Hepatocyte (in vitro differentiated cells): ENCODE data around the gene BCL11A. TPM values are rescaled to one million over a fixed set of nuclear protein-coding genes. Genes with fewer than 3 reads are reported as not detected.
A peak's percentile ranks its signal among the peaks of the same experiment; 100 is the strongest.

ENCODE experiments used
- DNase-seq: peaks from one replicate; pipeline ENCODE4 v3.0.0-alpha.2; 2016; ENCODE audit warnings: low spot score
- H2AFZ ChIP-seq: fragments of 200-600 bp; sonication (generic); 2 replicates; pipeline ENCODE4 v1.6.0; 2016; ENCODE audit warnings: antibody characterized with exemption, mild to moderate bottlenecking
- H3K27ac ChIP-seq: fragments of 200-600 bp; sonication (generic); 2 replicates; pipeline ENCODE4 v1.5.1; 2016; ENCODE audit warnings: mild to moderate bottlenecking
- H3K27me3 ChIP-seq: fragments of 200-600 bp; sonication (generic); 2 replicates; pipeline ENCODE4 v1.6.1; 2016
- H3K36me3 ChIP-seq: fragments of 200-600 bp; sonication (generic); replicated peaks from 2 replicates; pipeline ENCODE4 v1.5.1; 2016; ENCODE audit warnings: low read depth; ENCODE audit not compliant: insufficient read depth
- H3K4me1 ChIP-seq: fragments of 200-600 bp; sonication (generic); 2 replicates; pipeline ENCODE4 v1.5.1; 2016; ENCODE audit warnings: mild to moderate bottlenecking, moderate library complexity; ENCODE audit not compliant: insufficient read depth
- H3K4me2 ChIP-seq: fragments of 200-600 bp; sonication (generic); 2 replicates; pipeline ENCODE4 v1.6.0; 2016
- H3K4me3 ChIP-seq: fragments of 200-600 bp; sonication (generic); 2 replicates; pipeline ENCODE4 v1.5.1; 2016; ENCODE audit warnings: mild to moderate bottlenecking
- H3K79me2 ChIP-seq: fragments of 200-600 bp; sonication (generic); 2 replicates; pipeline ENCODE4 v1.6.0; 2017; ENCODE audit warnings: mild to moderate bottlenecking
- H3K9me2 ChIP-seq: fragments of 200-600 bp; sonication (generic); replicated peaks from 2 replicates; pipeline ENCODE4 v1.6.0; 2017; ENCODE audit warnings: mild to moderate bottlenecking; ENCODE audit not compliant: insufficient read depth
- H3K9me3 ChIP-seq: fragments of 200-600 bp; sonication (generic); 2 replicates; pipeline ENCODE4 v1.5.1; 2016; ENCODE audit warnings: low read depth, mild to moderate bottlenecking
- H4K20me1 ChIP-seq: fragments of 200-600 bp; sonication (generic); 2 replicates; pipeline ENCODE4 v1.6.0; 2016; ENCODE audit warnings: mild to moderate bottlenecking; ENCODE audit not compliant: insufficient read depth, poor library complexity, severe bottlenecking
- EZH2 ChIP-seq: fragments of 200-600 bp; sonication (generic); IDR thresholded peaks from 2 replicates; pipeline ENCODE4 v1.6.1; 2016; ENCODE audit warnings: antibody characterized with exemption, mild to moderate bottlenecking, borderline replicate concordance
- EZH2phosphoT487 ChIP-seq: fragments of 200-600 bp; sonication (generic); IDR thresholded peaks from one replicate; pipeline ENCODE4 v1.6.1; 2018; ENCODE audit warnings: antibody characterized with exemption, mild to moderate bottlenecking, low read depth, moderate library complexity; ENCODE audit not compliant: unreplicated experiment, severe bottlenecking
- WGBS: methylation state at CpG from one replicate; pipeline ENCODE4 v1.1.6; 2016; ENCODE audit warnings: low lambda C conversion rate; ENCODE audit errors: missing lambda C conversion rate; 5-methylcytosine and 5-hydroxymethylcytosine counted together
- polyA plus RNA-seq: library from polyadenylated mRNA; unstranded; fragments of >200 nt; fragmentation: Nextera tagmentation; extraction: Ambion mirVana; gene quantifications from 2 replicates; pipeline ENCODE4 v1.2.1, GENCODE V29; 2016
- total RNA-seq: library from RNA; depleted of rRNA; stranded (reverse); fragments of >200 nt; gene quantifications from 2 replicates; pipeline ENCODE4 v1.2.3, GENCODE V29; 2014
- TF ChIP-seq, protein P1 (sequence below): fragments of 200-600 bp; sonication (generic); IDR thresholded peaks from 2 replicates; pipeline ENCODE4 v1.5.1; 2016; ENCODE audit warnings: antibody characterized with exemption, mild to moderate bottlenecking; ENCODE audit not compliant: poor library complexity

The BCL11A gene
- total and polyA plus RNA-seq, 2 experiments from 2014 or later = 14.4 to 22.6 TPM

DNA sequence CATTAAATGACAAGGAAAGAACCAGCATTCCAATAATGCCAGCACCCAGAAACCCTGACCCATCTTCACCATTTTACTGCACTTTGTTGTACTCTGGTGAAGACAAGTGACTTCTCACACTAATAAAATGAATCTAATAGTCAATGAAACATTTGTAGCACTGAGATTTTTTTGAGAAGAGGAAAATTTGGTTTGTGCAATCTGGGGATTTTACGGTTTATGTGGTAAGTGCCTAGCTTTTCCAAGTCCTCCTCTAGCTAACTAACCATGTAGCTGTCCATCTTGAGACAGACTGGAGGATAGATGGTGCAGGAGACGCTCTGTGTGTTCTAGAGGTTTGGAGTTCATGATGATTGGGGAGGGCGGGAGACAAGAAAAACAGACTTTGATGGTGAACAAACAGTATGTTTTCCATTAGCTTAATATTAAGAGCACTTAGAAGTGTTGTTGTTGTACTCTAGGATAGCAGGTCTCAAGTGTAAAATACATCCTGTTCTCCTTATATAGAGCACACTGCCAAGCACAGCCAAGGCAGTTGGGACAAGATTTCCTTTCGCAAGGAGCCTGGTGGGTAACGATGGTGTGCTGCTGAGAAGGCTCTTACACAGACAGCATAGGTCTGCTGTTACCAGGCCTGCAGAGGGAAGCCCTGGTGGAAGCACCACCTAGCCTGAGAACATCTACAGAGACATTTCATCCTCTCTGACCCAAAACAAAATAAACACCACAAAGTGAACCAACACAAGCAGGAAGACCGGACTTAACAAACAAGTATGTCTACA, 83.7 kb downstream of the BCL11A start:
- H3K9me2 ChIP-seq = no peaks in the 10 kb centered on the region
- no peaks in the 10 kb centered on the region for H3K9me3 ChIP-seq
- H3K4me3 ChIP-seq = no peak overlapping the region
- WGBS = 83% methylated on average over 6 of the region's 6 CpGs
- H3K4me1 ChIP-seq = peaks cover 20% of the 10 kb centered on the region
- no peak overlapping the region for H2AFZ ChIP-seq
- H3K4me2 ChIP-seq = peak overlapping the region; percentile 45
- TF ChIP-seq EZH2 = no peak
- no peak for TF ChIP-seq EZH2phosphoT487
- TF ChIP-seq, protein P1, sequence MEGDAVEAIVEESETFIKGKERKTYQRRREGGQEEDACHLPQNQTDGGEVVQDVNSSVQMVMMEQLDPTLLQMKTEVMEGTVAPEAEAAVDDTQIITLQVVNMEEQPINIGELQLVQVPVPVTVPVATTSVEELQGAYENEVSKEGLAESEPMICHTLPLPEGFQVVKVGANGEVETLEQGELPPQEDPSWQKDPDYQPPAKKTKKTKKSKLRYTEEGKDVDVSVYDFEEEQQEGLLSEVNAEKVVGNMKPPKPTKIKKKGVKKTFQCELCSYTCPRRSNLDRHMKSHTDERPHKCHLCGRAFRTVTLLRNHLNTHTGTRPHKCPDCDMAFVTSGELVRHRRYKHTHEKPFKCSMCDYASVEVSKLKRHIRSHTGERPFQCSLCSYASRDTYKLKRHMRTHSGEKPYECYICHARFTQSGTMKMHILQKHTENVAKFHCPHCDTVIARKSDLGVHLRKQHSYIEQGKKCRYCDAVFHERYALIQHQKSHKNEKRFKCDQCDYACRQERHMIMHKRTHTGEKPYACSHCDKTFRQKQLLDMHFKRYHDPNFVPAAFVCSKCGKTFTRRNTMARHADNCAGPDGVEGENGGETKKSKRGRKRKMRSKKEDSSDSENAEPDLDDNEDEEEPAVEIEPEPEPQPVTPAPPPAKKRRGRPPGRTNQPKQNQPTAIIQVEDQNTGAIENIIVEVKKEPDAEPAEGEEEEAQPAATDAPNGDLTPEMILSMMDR = no peak
- H3K27me3 ChIP-seq = no peaks in the 10 kb centered on the region
- DNase-seq = no peak
- H3K79me2 ChIP-seq = peaks cover 78% of the 10 kb centered on the region
- no peaks in the 10 kb centered on the region for H3K36me3 ChIP-seq
- H4K20me1 ChIP-seq = no peaks in the 10 kb centered on the region
- H3K27ac ChIP-seq = peak overlapping the region; percentile 42

DNA sequence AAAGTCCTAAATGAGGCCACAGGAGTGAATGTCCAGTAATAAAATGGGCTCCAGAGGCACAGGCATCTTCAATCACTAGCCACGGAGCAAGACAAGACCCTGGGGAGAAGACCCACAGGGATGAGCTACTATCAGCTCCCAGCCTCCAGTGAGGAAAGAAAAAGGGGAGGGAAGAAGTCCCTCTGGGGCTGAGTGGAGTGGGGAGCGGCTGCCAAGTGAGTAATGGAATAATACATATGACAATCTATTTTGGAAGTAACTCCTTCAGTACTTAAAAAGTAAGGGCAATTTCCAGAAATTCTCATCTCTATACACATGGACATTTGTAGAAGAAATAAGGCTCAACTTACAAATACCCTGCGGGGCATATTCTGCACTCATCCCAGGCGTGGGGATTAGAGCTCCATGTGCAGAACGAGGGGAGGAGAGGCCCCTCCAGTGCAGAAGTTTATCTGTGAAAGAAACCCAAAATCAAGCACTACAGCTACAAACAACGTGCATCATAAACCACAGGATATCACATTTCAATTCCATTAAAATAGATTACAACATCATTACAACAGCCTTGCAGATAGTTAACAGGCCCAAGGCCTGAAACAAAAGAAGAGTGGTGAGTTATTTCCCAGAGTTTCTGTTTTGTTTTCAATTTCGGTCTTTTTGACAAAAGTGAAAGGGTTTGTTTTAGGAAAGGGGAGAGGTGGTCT, 84.9 kb downstream of the BCL11A start:
- no peak for DNase-seq
- peaks cover 9% of the 10 kb centered on the region for H3K4me1 ChIP-seq
- peak overlapping the region; percentile 45 for H3K4me2 ChIP-seq
- TF ChIP-seq EZH2phosphoT487 = no peak
- TF ChIP-seq, protein P1 = no peak
- no peak for TF ChIP-seq EZH2
- no peak overlapping the region for H2AFZ ChIP-seq
- 59% methylated on average over 7 of the region's 7 CpGs for WGBS
- no peaks in the 10 kb centered on the region for H3K9me2 ChIP-seq
- no peaks in the 10 kb centered on the region for H3K9me3 ChIP-seq
- H3K36me3 ChIP-seq = no peaks in the 10 kb centered on the region
- H3K27ac ChIP-seq = peak overlapping the region; percentile 42
- peaks cover 66% of the 10 kb centered on the region for H3K79me2 ChIP-seq
- no peaks in the 10 kb centered on the region for H4K20me1 ChIP-seq
- no peak overlapping the region for H3K4me3 ChIP-seq
- H3K27me3 ChIP-seq = no peaks in the 10 kb centered on the region

DNA sequence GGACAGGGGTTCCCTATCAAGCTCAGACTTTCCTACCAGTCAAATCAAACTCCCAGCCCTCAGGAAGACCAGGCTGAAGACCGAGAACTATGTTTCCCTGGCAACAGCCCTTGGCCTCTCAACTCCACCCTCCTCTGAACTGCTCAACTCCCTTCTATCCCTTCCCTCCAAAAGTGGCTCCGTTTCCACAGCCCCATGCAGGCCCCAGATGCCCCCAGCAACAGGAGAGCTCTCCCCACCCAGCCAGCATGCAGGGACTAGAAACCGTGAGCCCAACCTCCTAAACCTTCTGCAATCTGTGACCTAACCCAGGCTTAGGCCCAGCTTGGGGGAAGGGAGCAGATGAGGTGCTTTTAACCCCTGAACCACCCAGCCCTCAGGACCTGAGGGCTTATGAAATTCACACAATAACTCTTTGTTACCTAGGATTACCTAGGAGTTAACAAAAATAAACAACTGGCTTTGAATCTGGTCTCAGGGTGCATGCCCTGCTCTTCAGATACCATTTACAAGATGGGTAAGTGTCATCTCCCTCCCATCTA, 87.2 kb downstream of the BCL11A start:
- no peak overlapping the region for H2AFZ ChIP-seq
- peaks cover 49% of the 10 kb centered on the region for H3K79me2 ChIP-seq
- no peak overlapping the region for H3K4me3 ChIP-seq
- no peaks in the 10 kb centered on the region for H3K27me3 ChIP-seq
- no peak overlapping the region for H3K27ac ChIP-seq
- no peaks in the 10 kb centered on the region for H4K20me1 ChIP-seq
- H3K9me3 ChIP-seq = no peaks in the 10 kb centered on the region
- no peaks in the 10 kb centered on the region for H3K36me3 ChIP-seq
- H3K9me2 ChIP-seq = no peaks in the 10 kb centered on the region
- H3K4me1 ChIP-seq = peaks cover 14% of the 10 kb centered on the region
- WGBS = 52% methylated on average over 3 of the region's 3 CpGs
- TF ChIP-seq EZH2 (no peak), EZH2phosphoT487 (no peak)
- TF ChIP-seq, protein P1 = no peak
- H3K4me2 ChIP-seq = no peak overlapping the region
- DNase-seq = no peak
